HL-60 (cell line): ENCODE results near the gene OR6B3.

Experiments used
- DNase-seq, 2 experiments: peaks; one replicate each; pipeline ENCODE4 v3.0.0-alpha.2; 2010 to 2020; ENCODE audit warnings: low read depth in 1 of 2, low spot score in 1 of 2
- H3K27ac ChIP-seq: fragments of 250-450 bp; sonication (Bioruptor Pico); replicated peaks from 2 replicates; pipeline ENCODE4 v1.5.1; 2020; ENCODE audit warnings: mild to moderate bottlenecking, moderate library complexity
- H3K27me3 ChIP-seq: fragments of 250-450 bp; sonication (Bioruptor Pico); 2 replicates; pipeline ENCODE4 v1.5.1; 2021; ENCODE audit warnings: mild to moderate bottlenecking, moderate library complexity; ENCODE audit not compliant: insufficient read depth, poor library complexity, severe bottlenecking
- H3K4me3 ChIP-seq: replicated peaks from 2 replicates; pipeline ENCODE4 v1.5.1; 2011; ENCODE audit warnings: mild to moderate bottlenecking, control low read depth, low read length; ENCODE audit not compliant: insufficient read depth
- CTCF ChIP-seq: IDR thresholded peaks from one replicate; pipeline ENCODE4 v1.5.1; 2011; ENCODE audit warnings: low read length, control low read depth, inconsistent platforms; ENCODE audit not compliant: insufficient read depth
- GABPA ChIP-seq: IDR thresholded peaks from 2 replicates; pipeline ENCODE4 v1.6.1; 2012; ENCODE audit warnings: low read depth
- POLR2AphosphoS5 ChIP-seq: IDR thresholded peaks from 2 replicates; pipeline ENCODE4 v1.6.1; 2012; ENCODE audit warnings: low read depth
- REST ChIP-seq: IDR thresholded peaks from 2 replicates; pipeline ENCODE4 v1.6.1; 2012; ENCODE audit warnings: low read depth; ENCODE audit not compliant: insufficient replicate concordance
- SPI1 ChIP-seq: IDR thresholded peaks from 2 replicates; pipeline ENCODE4 v1.6.1; 2012; ENCODE audit warnings: low read depth, mild to moderate bottlenecking, borderline replicate concordance

Gene OR6B3

DNA sequence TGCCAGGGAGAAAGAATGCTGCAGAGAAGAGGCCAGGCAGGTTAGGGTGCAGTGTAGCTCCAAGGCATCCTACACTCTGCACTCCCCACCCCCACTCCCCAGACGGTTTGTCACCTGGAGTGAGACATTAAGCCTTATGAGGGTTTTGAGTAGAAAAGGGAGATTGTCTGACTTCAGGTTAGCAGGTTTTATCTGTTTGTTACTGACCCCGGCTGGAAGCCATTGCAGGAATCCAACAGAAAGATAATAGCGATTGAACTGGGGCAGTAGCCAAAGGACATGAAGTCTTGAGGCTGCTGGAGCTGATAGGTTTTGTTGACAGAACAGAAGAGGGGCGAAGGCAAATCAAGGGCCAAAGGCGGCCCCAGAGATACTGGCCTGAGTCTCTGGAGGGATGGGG lies 36.0 kb upstream of the OR6B3 start:
- H3K27me3 ChIP-seq = no peaks in the 10 kb centered on the region
- TF ChIP-seq POLR2AphosphoS5 = no peak
- no peak for TF ChIP-seq SPI1
- no peak for TF ChIP-seq CTCF
- TF ChIP-seq GABPA = no peak
- no peak for TF ChIP-seq REST
- H3K27ac ChIP-seq = no peak overlapping the region
- no peak for DNase-seq
- H3K4me3 ChIP-seq = no peak overlapping the region

DNA sequence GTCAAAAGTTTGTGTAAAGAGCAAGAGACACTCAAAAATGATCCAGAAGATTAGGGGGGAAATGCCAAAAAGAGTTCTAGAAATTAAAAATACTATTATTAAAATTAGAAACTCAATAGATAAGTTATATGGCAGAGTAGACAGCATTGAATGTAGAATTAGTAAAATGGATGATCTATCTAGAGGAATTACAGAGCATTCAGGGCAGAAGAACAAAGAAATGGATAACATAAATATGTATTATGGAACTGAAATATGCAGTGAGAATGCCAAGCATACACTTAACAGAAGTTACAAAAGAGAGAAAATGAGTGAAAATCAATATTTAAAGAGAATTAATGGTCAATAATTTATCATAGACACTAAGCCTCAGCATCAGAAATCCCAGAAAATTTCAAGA lies 33.2 kb upstream of the OR6B3 start:
- TF ChIP-seq SPI1 (no peak), REST (no peak), POLR2AphosphoS5 (no peak), GABPA (no peak), CTCF (no peak)
- no peak overlapping the region for H3K27ac ChIP-seq
- DNase-seq = no peak
- no peaks in the 10 kb centered on the region for H3K27me3 ChIP-seq
- no peak overlapping the region for H3K4me3 ChIP-seq

- Histone ChIP-seq H3K4me3 (no peak overlapping the region), H3K27me3 (no peaks in the 10 kb centered on the region), H3K27ac (no peak overlapping the region)
- no peak for TF ChIP-seq SPI1
- TF ChIP-seq POLR2AphosphoS5 = no peak
- TF ChIP-seq GABPA = no peak
- TF ChIP-seq CTCF = no peak
- no peak for TF ChIP-seq REST
- no peak for DNase-seq
Observed at GRCh38 chr2:240078631-240079030, 25.3 kb upstream of the OR6B3 start.
